HepG2 (cell line): Measurements from ENCODE around the gene HBEGF. TPM values are rescaled to one million over a fixed set of nuclear protein-coding genes. Genes with fewer than 3 reads are reported as not detected.

ENCODE experiments used
- JARID2 ChIP-seq: sonication (generic); formaldehyde crosslinking; IDR thresholded peaks from 2 replicates; pipeline ENCODE4 v1.8.1; 2023; ENCODE audit warnings: missing genetic modification reagents, inconsistent platforms; ENCODE audit not compliant: insufficient replicate concordance
- ZIK1 ChIP-seq: sonication (generic); formaldehyde crosslinking; IDR thresholded peaks from 2 replicates; pipeline ENCODE4 v1.5.0; 2020; ENCODE audit warnings: mild to moderate bottlenecking, low read depth, missing genetic modification reagents, borderline replicate concordance
- ZNF615 ChIP-seq: sonication (generic); formaldehyde crosslinking; IDR thresholded peaks from 2 replicates; pipeline ENCODE4 v1.5.0; 2020; ENCODE audit warnings: mild to moderate bottlenecking, missing genetic modification reagents, borderline replicate concordance
- ZNF850 ChIP-seq: sonication (generic); formaldehyde crosslinking; conservative IDR thresholded peaks from 2 replicates; pipeline ENCODE4 v1.9.0; 2021; ENCODE audit warnings: mild to moderate bottlenecking, missing genetic modification reagents
- polyA plus RNA-seq, 8 experiments: library from polyadenylated mRNA; depleted of rRNA in 3 of 8; stranded (reverse) in 7 of 8; unstranded in 1 of 8; fragments of >200 nt; fragmentation: Illumina TruSeq in 4 of 8; extraction: Trizol in 4 of 8; gene quantifications; 2 replicates each; pipeline versions ENCODE4 v1.2.1 to v1.2.3, GENCODE V29; 2011 to 2016; ENCODE audit warnings: low read depth in 4 of 8, missing spikeins in 1 of 8, mixed read lengths in 1 of 8; ENCODE audit not compliant: insufficient read depth in 1 of 8
- total RNA-seq, 5 experiments: library from RNA; depleted of rRNA; stranded (reverse); fragments of >200 nt; fragmentation: Illumina TruSeq; extraction: Trizol; gene quantifications; 2 replicates each; pipeline ENCODE4 v1.2.3, GENCODE V29; 2016; ENCODE audit warnings: low read depth in 1 of 5
- TF ChIP-seq, protein P1 (sequence below): IDR thresholded peaks from 2 replicates; pipeline ENCODE4 v1.6.1; 2018; ENCODE audit warnings: missing genetic modification reagents, mild to moderate bottlenecking, missing compliant biosample characterization
- TF ChIP-seq, protein P2 (sequence below): IDR thresholded peaks from 2 replicates; pipeline ENCODE4 v1.6.1; 2016; ENCODE audit warnings: mild to moderate bottlenecking
- TF ChIP-seq, protein P3 (sequence below): sonication (generic); formaldehyde crosslinking; IDR thresholded peaks from 2 replicates; pipeline ENCODE4 v1.4.0; 2020; ENCODE audit warnings: missing genetic modification reagents, borderline replicate concordance
- TF ChIP-seq, protein P4 (sequence below): sonication (generic); formaldehyde crosslinking; IDR thresholded peaks from 2 replicates; pipeline ENCODE4 v1.8.0; 2022; ENCODE audit warnings: missing genetic modification reagents, mild to moderate bottlenecking, borderline replicate concordance
- TF ChIP-seq, protein P5 (sequence below): sonication (generic); formaldehyde crosslinking; IDR thresholded peaks from 2 replicates; pipeline ENCODE4 v1.5.0; 2020; ENCODE audit warnings: missing genetic modification reagents
- TF ChIP-seq, protein P6 (sequence below): sonication (generic); formaldehyde crosslinking; IDR thresholded peaks from 2 replicates; pipeline ENCODE4 v1.4.0; 2020; ENCODE audit warnings: low read depth, mild to moderate bottlenecking, missing genetic modification reagents
- TF ChIP-seq, protein P7 (sequence below): sonication (generic); formaldehyde crosslinking; IDR thresholded peaks from 2 replicates; pipeline ENCODE4 v1.9.0; 2022; ENCODE audit warnings: missing genetic modification reagents, mild to moderate bottlenecking, borderline replicate concordance
- TF ChIP-seq, protein P8 (sequence below): sonication (generic); formaldehyde crosslinking; IDR thresholded peaks from 2 replicates; pipeline ENCODE4 v1.4.0; 2020; ENCODE audit warnings: missing genetic modification reagents, borderline replicate concordance
- TF ChIP-seq, protein P9 (sequence below): sonication (generic); formaldehyde crosslinking; IDR thresholded peaks from 2 replicates; pipeline ENCODE4 v1.5.0; 2020; ENCODE audit warnings: missing genetic modification reagents, mild to moderate bottlenecking, borderline replicate concordance

HBEGF gene
- total and polyA plus RNA-seq, 2 of the 13 experiments (the other 11 are each of a cell fraction or from before 2014, with no cell fraction given) = 1.7 to 5.0 TPM

DNA sequence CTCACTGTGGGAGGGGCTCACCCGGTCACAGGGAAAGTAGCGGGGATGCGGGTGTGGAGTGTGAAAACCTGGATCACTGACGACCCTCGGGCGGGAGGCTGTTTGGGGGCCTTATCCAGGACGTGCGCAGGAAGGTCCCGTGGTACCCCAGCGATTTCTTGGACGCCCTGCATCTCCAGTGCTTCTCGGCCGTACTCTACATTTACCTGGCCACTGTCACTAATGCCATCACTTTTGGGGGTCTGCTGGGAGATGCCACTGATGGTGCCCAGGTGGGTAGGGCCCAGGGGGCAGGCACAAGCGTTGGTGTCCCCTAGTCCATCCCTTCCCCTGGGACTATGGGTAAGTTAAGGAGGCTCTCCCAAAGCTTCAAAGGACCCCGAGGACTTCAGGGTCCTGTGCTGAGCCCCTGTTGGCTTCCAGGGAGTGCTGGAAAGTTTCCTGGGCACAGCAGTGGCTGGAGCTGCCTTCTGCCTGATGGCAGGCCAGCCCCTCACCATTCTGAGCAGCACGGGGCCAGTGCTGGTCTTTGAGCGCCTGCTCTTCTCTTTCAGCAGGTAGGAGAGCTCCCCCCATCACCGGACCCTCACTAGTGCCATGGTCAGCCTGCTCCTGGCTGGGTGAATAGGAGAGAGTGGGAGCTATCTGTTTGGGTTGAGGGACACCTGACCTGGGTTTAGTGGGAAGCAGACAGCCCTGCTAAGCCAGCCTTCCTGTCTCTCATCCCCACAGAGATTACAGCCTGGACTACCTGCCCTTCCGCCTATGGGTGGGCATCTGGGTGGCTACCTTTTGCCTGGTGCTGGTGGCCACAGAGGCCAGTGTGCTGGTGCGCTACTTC is 17.4 kb upstream of the HBEGF start (continued):
- TF ChIP-seq, protein P1, sequence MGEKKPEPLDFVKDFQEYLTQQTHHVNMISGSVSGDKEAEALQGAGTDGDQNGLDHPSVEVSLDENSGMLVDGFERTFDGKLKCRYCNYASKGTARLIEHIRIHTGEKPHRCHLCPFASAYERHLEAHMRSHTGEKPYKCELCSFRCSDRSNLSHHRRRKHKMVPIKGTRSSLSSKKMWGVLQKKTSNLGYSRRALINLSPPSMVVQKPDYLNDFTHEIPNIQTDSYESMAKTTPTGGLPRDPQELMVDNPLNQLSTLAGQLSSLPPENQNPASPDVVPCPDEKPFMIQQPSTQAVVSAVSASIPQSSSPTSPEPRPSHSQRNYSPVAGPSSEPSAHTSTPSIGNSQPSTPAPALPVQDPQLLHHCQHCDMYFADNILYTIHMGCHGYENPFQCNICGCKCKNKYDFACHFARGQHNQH (CRISPR knock-in tag) = no peak
- TF ChIP-seq, protein P2, sequence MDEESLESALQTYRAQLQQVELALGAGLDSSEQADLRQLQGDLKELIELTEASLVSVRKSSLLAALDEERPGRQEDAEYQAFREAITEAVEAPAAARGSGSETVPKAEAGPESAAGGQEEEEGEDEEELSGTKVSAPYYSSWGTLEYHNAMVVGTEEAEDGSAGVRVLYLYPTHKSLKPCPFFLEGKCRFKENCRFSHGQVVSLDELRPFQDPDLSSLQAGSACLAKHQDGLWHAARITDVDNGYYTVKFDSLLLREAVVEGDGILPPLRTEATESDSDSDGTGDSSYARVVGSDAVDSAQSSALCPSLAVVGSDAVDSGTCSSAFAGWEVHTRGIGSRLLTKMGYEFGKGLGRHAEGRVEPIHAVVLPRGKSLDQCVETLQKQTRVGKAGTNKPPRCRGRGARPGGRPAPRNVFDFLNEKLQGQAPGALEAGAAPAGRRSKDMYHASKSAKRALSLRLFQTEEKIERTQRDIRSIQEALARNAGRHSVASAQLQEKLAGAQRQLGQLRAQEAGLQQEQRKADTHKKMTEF = peak; percentile 8
- TF ChIP-seq ZIK1 = 0 out of 2 replicates have a peak, but pooled peaks have one; percentile 37
- TF ChIP-seq ZNF615 (CRISPR knock-in tag) = no peak
- TF ChIP-seq, protein P3, sequence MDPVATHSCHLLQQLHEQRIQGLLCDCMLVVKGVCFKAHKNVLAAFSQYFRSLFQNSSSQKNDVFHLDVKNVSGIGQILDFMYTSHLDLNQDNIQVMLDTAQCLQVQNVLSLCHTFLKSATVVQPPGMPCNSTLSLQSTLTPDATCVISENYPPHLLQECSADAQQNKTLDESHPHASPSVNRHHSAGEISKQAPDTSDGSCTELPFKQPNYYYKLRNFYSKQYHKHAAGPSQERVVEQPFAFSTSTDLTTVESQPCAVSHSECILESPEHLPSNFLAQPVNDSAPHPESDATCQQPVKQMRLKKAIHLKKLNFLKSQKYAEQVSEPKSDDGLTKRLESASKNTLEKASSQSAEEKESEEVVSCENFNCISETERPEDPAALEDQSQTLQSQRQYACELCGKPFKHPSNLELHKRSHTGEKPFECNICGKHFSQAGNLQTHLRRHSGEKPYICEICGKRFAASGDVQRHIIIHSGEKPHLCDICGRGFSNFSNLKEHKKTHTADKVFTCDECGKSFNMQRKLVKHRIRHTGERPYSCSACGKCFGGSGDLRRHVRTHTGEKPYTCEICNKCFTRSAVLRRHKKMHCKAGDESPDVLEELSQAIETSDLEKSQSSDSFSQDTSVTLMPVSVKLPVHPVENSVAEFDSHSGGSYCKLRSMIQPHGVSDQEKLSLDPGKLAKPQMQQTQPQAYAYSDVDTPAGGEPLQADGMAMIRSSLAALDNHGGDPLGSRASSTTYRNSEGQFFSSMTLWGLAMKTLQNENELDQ = no peak
- TF ChIP-seq, protein P4, sequence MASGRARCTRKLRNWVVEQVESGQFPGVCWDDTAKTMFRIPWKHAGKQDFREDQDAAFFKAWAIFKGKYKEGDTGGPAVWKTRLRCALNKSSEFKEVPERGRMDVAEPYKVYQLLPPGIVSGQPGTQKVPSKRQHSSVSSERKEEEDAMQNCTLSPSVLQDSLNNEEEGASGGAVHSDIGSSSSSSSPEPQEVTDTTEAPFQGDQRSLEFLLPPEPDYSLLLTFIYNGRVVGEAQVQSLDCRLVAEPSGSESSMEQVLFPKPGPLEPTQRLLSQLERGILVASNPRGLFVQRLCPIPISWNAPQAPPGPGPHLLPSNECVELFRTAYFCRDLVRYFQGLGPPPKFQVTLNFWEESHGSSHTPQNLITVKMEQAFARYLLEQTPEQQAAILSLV = 0 out of 2 replicates have a peak, but pooled peaks have one; percentile 0
- TF ChIP-seq, protein P5, sequence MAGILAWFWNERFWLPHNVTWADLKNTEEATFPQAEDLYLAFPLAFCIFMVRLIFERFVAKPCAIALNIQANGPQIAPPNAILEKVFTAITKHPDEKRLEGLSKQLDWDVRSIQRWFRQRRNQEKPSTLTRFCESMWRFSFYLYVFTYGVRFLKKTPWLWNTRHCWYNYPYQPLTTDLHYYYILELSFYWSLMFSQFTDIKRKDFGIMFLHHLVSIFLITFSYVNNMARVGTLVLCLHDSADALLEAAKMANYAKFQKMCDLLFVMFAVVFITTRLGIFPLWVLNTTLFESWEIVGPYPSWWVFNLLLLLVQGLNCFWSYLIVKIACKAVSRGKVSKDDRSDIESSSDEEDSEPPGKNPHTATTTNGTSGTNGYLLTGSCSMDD (CRISPR knock-in tag) = no peak
- TF ChIP-seq ZNF850 = no peak
- no peak for TF ChIP-seq JARID2 (CRISPR knock-in tag)
- TF ChIP-seq, protein P6, sequence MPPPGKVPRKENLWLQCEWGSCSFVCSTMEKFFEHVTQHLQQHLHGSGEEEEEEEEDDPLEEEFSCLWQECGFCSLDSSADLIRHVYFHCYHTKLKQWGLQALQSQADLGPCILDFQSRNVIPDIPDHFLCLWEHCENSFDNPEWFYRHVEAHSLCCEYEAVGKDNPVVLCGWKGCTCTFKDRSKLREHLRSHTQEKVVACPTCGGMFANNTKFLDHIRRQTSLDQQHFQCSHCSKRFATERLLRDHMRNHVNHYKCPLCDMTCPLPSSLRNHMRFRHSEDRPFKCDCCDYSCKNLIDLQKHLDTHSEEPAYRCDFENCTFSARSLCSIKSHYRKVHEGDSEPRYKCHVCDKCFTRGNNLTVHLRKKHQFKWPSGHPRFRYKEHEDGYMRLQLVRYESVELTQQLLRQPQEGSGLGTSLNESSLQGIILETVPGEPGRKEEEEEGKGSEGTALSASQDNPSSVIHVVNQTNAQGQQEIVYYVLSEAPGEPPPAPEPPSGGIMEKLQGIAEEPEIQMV (CRISPR knock-in tag) = no peak
- TF ChIP-seq, protein P7, sequence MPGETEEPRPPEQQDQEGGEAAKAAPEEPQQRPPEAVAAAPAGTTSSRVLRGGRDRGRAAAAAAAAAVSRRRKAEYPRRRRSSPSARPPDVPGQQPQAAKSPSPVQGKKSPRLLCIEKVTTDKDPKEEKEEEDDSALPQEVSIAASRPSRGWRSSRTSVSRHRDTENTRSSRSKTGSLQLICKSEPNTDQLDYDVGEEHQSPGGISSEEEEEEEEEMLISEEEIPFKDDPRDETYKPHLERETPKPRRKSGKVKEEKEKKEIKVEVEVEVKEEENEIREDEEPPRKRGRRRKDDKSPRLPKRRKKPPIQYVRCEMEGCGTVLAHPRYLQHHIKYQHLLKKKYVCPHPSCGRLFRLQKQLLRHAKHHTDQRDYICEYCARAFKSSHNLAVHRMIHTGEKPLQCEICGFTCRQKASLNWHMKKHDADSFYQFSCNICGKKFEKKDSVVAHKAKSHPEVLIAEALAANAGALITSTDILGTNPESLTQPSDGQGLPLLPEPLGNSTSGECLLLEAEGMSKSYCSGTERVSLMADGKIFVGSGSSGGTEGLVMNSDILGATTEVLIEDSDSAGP (CRISPR knock-in tag) = peak; percentile 60; the same call in 1 of the 2 replicates
- TF ChIP-seq, protein P8, sequence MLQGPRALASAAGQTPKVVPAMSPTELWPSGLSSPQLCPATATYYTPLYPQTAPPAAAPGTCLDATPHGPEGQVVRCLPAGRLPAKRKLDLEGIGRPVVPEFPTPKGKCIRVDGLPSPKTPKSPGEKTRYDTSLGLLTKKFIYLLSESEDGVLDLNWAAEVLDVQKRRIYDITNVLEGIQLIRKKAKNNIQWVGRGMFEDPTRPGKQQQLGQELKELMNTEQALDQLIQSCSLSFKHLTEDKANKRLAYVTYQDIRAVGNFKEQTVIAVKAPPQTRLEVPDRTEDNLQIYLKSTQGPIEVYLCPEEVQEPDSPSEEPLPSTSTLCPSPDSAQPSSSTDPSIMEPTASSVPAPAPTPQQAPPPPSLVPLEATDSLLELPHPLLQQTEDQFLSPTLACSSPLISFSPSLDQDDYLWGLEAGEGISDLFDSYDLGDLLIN (CRISPR knock-in tag) = no peak
- TF ChIP-seq, protein P9, sequence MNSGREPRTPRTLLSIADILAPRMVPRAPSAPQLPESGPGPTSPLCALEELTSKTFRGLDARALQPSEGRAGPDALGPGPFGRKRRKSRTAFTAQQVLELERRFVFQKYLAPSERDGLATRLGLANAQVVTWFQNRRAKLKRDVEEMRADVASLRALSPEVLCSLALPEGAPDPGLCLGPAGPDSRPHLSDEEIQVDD (CRISPR knock-in tag) = 0 out of 2 replicates have a peak, but pooled peaks have one; percentile 12
